Liver (tissue), 9 donors: ENCODE results near the gene ANKRD28. TPM values are rescaled to one million over a fixed set of nuclear protein-coding genes. Genes with fewer than 3 reads are reported as not detected.

ENCODE experiments used
- DNase-seq: peaks from one replicate; pipeline ENCODE4 v3.0.0-alpha.2; 2017; ENCODE audit warnings: low spot score
- H3K27ac ChIP-seq, 2 donors: one replicate each; pipeline ENCODE4 v1.7.0; 2013; ENCODE audit warnings: inconsistent platforms in 2 of 2, low read length in 2 of 2, control low read depth in 1 of 2, low read depth in 1 of 2, mild to moderate bottlenecking in 1 of 2
- H3K27me3 ChIP-seq, 4 donors: one replicate each; pipeline versions ENCODE4 v1.6.1 to v1.7.0; 2013; ENCODE audit warnings: low read length in 3 of 4, inconsistent platforms in 1 of 4, mild to moderate bottlenecking in 1 of 4, moderate library complexity in 1 of 4; ENCODE audit not compliant: control insufficient read depth in 4 of 4, insufficient read depth in 4 of 4
- H3K36me3 ChIP-seq, 4 donors: one replicate each; pipeline versions ENCODE4 v1.6.1 to v1.7.0; 2013; ENCODE audit warnings: low read length in 3 of 4, mild to moderate bottlenecking in 3 of 4, low read depth in 1 of 4, moderate library complexity in 1 of 4; ENCODE audit not compliant: control insufficient read depth in 4 of 4, insufficient read depth in 3 of 4
- H3K4me1 ChIP-seq, 4 donors: one replicate each; pipeline versions ENCODE4 v1.6.1 to v1.7.0; 2013; ENCODE audit warnings: low read length in 3 of 4, mild to moderate bottlenecking in 3 of 4, moderate library complexity in 1 of 4; ENCODE audit not compliant: control insufficient read depth in 4 of 4, insufficient read depth in 4 of 4
- H3K4me3 ChIP-seq, 3 donors: one replicate each; pipeline versions ENCODE4 v1.6.1 to v1.7.0; 2013; ENCODE audit warnings: low read length in 3 of 3, control low read depth in 1 of 3, low read depth in 1 of 3, mild to moderate bottlenecking in 1 of 3
- H3K9ac ChIP-seq, 2 donors: one replicate each; pipeline ENCODE4 v1.7.0; 2013; ENCODE audit warnings: low read length in 2 of 2, mild to moderate bottlenecking in 2 of 2, moderate library complexity in 2 of 2, control low read depth in 1 of 2, low read depth in 1 of 2
- H3K9me3 ChIP-seq, 4 donors: one replicate each; pipeline versions ENCODE4 v1.6.1 to v1.7.0; 2013; ENCODE audit warnings: low read length in 3 of 4; ENCODE audit not compliant: control insufficient read depth in 4 of 4
- CTCF ChIP-seq: fragments of 150-350 bp; IDR thresholded peaks from 2 replicates; pipeline ENCODE4 v1.5.1; 2017; ENCODE audit warnings: improper control_type of control experiment, low read depth, low read length; ENCODE audit not compliant: missing input control
- FOXA1 ChIP-seq: IDR thresholded peaks from 2 replicates; pipeline ENCODE4 v1.6.1; 2016; ENCODE audit warnings: antibody characterized with exemption
- FOXA2 ChIP-seq: IDR thresholded peaks from 2 replicates; pipeline ENCODE4 v1.6.1; 2016; ENCODE audit warnings: antibody characterized with exemption
- JUND ChIP-seq, 2 donors: IDR thresholded peaks; 2 replicates each; pipeline ENCODE4 v1.6.1; 2016; ENCODE audit warnings: antibody characterized with exemption in 2 of 2
- MAX ChIP-seq: IDR thresholded peaks from 2 replicates; pipeline ENCODE4 v1.6.1; 2016; ENCODE audit warnings: antibody characterized with exemption
- NR2F2 ChIP-seq: IDR thresholded peaks from 2 replicates; pipeline ENCODE4 v1.6.1; 2016; ENCODE audit warnings: antibody characterized with exemption
- RXRA ChIP-seq, 2 donors: IDR thresholded peaks; 2 replicates each; pipeline ENCODE4 v1.6.1; 2017 to 2018; ENCODE audit warnings: antibody characterized with exemption in 2 of 2, mild to moderate bottlenecking in 1 of 2
- TAF1 ChIP-seq: conservative IDR thresholded peaks from 2 replicates; pipeline ENCODE4 v1.6.1; 2016; ENCODE audit warnings: antibody characterized with exemption, mild to moderate bottlenecking
- YY1 ChIP-seq: IDR thresholded peaks from 2 replicates; pipeline ENCODE4 v1.6.1; 2016; ENCODE audit warnings: antibody characterized with exemption, mild to moderate bottlenecking
- WGBS: extraction: QIAGEN DNeasy Blood & Tissue Kit; methylation state at CpG from one replicate; pipeline ENCODE4 v1.1.7; 2013; 5-methylcytosine and 5-hydroxymethylcytosine counted together
- polyA plus RNA-seq, 2 donors: library from polyadenylated mRNA; stranded (reverse) in 1 of 2; unstranded in 1 of 2; fragments of 200-250 nt in 1 of 2; fragments of >200 nt in 1 of 2; fragmentation: Nextera tagmentation in 1 of 2; extraction: Ambion mirVana in 1 of 2; gene quantifications; one replicate each; pipeline versions ENCODE4 v1.2.1 to v1.2.3, GENCODE V29; 2013 to 2015
- total RNA-seq, 2 donors: library from RNA; depleted of rRNA; stranded (reverse); fragments of >200 nt; gene quantifications; one replicate each; pipeline ENCODE4 v1.2.3, GENCODE V29; 2014
- TF ChIP-seq, protein P1 (sequence below): IDR thresholded peaks from 2 replicates; pipeline ENCODE4 v1.6.1; 2016; ENCODE audit warnings: antibody characterized with exemption, mild to moderate bottlenecking
- TF ChIP-seq, protein P2 (sequence below): IDR thresholded peaks from 2 replicates; pipeline ENCODE4 v1.6.1; 2016; ENCODE audit warnings: antibody characterized with exemption
- TF ChIP-seq, protein P3 (sequence below): IDR thresholded peaks from 2 replicates; pipeline ENCODE4 v1.6.1; 2016; ENCODE audit warnings: antibody characterized with exemption
- donor health status: healthy.
- donor health status: healthy.
- donor health status: healthy.
- donor health status: healthy.
- donor health status: healthy.

ANKRD28 gene
- total and polyA plus RNA-seq, 4 donors = 9.2 to 39.1 (median 16.8) TPM

DNA sequence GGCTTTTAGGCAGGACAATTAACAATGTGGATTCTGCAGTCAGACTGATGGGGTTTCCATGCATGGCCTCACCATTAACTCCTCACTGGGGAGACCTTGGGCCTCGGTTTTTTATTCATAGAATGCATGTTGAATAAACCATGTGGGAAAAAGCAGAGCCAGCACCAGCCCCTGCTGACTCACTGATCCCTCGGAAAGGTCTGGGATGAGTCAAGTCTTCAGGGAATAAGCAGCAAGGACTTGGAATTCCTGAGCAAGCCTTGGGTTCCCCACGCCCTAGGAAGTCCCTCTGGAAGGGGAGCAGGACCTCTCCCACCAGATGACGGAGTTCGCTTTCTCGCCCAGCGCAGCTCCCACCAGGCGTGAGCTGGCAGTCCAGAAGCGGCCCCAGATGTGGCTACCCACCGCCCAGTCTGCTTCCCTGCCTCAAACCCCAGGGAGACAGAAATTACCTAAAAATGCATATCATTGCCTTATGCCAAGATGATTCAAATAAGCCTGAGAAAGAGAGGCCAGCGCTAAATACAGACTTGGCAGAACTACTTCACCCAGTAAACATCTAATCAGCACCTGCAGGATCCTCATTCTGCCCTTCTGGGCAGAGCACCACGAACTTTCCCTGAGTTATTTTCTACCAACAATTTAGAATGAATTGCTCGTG is 150.8 kb downstream of the ANKRD28 start:
- Histone ChIP-seq H3K9ac (no peak overlapping the region), H3K9me3 (no peaks in the 10 kb centered on the region), H3K27ac (no peak overlapping the region), H3K4me3 (no peak overlapping the region), H3K36me3 (peaks cover 0 to 19% (median 10%) of the 10 kb centered on the region in 4 donors), H3K4me1 (no peaks in the 10 kb centered on the region), H3K27me3 (no peaks in the 10 kb centered on the region)
- TF ChIP-seq JUND (IDR thresholded peaks at IDR 0.05) (peak in 1 of 2 donors; percentile 9), RXRA (IDR thresholded peaks at IDR 0.05) (no peak)
- 80% methylated on average over 13 of the region's 13 CpGs for WGBS
- no peak for DNase-seq

- H3K4me3 ChIP-seq = no peak overlapping the region
Observed at GRCh38 chr3:15645740-15646501, 151.9 kb downstream of the ANKRD28 start.

GRCh38 chr3:15645246-15645645 is 152.5 kb downstream of the ANKRD28 start:
- Histone ChIP-seq H3K27ac (no peak overlapping the region), H3K9ac (no peak overlapping the region), H3K27me3 (no peaks in the 10 kb centered on the region), H3K4me3 (no peak overlapping the region), H3K36me3 (peaks cover 3 to 25% (median 13%) of the 10 kb centered on the region in 4 donors), H3K9me3 (no peaks in the 10 kb centered on the region), H3K4me1 (no peaks in the 10 kb centered on the region)
- TF ChIP-seq, protein P1, sequence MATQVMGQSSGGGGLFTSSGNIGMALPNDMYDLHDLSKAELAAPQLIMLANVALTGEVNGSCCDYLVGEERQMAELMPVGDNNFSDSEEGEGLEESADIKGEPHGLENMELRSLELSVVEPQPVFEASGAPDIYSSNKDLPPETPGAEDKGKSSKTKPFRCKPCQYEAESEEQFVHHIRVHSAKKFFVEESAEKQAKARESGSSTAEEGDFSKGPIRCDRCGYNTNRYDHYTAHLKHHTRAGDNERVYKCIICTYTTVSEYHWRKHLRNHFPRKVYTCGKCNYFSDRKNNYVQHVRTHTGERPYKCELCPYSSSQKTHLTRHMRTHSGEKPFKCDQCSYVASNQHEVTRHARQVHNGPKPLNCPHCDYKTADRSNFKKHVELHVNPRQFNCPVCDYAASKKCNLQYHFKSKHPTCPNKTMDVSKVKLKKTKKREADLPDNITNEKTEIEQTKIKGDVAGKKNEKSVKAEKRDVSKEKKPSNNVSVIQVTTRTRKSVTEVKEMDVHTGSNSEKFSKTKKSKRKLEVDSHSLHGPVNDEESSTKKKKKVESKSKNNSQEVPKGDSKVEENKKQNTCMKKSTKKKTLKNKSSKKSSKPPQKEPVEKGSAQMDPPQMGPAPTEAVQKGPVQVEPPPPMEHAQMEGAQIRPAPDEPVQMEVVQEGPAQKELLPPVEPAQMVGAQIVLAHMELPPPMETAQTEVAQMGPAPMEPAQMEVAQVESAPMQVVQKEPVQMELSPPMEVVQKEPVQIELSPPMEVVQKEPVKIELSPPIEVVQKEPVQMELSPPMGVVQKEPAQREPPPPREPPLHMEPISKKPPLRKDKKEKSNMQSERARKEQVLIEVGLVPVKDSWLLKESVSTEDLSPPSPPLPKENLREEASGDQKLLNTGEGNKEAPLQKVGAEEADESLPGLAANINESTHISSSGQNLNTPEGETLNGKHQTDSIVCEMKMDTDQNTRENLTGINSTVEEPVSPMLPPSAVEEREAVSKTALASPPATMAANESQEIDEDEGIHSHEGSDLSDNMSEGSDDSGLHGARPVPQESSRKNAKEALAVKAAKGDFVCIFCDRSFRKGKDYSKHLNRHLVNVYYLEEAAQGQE = no peak
- TF ChIP-seq FOXA2 = no peak
- TF ChIP-seq, protein P2, sequence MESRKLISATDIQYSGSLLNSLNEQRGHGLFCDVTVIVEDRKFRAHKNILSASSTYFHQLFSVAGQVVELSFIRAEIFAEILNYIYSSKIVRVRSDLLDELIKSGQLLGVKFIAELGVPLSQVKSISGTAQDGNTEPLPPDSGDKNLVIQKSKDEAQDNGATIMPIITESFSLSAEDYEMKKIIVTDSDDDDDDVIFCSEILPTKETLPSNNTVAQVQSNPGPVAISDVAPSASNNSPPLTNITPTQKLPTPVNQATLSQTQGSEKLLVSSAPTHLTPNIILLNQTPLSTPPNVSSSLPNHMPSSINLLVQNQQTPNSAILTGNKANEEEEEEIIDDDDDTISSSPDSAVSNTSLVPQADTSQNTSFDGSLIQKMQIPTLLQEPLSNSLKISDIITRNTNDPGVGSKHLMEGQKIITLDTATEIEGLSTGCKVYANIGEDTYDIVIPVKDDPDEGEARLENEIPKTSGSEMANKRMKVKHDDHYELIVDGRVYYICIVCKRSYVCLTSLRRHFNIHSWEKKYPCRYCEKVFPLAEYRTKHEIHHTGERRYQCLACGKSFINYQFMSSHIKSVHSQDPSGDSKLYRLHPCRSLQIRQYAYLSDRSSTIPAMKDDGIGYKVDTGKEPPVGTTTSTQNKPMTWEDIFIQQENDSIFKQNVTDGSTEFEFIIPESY = no peak
- TF ChIP-seq JUND (IDR thresholded peaks at IDR 0.05) = no peak
- TF ChIP-seq, protein P3, sequence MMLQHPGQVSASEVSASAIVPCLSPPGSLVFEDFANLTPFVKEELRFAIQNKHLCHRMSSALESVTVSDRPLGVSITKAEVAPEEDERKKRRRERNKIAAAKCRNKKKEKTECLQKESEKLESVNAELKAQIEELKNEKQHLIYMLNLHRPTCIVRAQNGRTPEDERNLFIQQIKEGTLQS = no peak
- TF ChIP-seq MAX = no peak
- TF ChIP-seq CTCF = no peak
- no peak for TF ChIP-seq FOXA1
- DNase-seq = no peak
- 95% methylated on average over 6 of the region's 6 CpGs for WGBS

More at GRCh38 chr3:15645740-15646501, 151.9 kb downstream of the ANKRD28 start:
- H3K4me1 ChIP-seq = no peaks in the 10 kb centered on the region
- H3K9ac ChIP-seq = no peak overlapping the region
- 94% methylated on average over 18 of the region's 18 CpGs for WGBS
- peaks cover 3 to 25% (median 13%) of the 10 kb centered on the region in 4 donors for H3K36me3 ChIP-seq
- no peaks in the 10 kb centered on the region for H3K27me3 ChIP-seq
- DNase-seq = no peak
- no peak for TF ChIP-seq NR2F2
- no peak for TF ChIP-seq TAF1
- TF ChIP-seq FOXA2 = no peak
- TF ChIP-seq YY1 = no peak
- H3K27ac ChIP-seq = no peak overlapping the region
- H3K9me3 ChIP-seq = no peaks in the 10 kb centered on the region
